VCaP (cell line): ENCODE data around the gene SYTL1.

ENCODE experiments used
- H3K27ac ChIP-seq: fragments of 450-650 bp; 2 replicates; pipeline ENCODE4 v1.5.1; 2017
- CTCF ChIP-seq: fragments of 450-650 bp; conservative IDR thresholded peaks from 2 replicates; pipeline ENCODE4 v1.5.1; 2017; ENCODE audit warnings: mild to moderate bottlenecking, moderate library complexity

The SYTL1 gene

GRCh38 chr1:27361044-27361402, 19.2 kb downstream of the SYTL1 start:
- no peak for TF ChIP-seq CTCF

DNA sequence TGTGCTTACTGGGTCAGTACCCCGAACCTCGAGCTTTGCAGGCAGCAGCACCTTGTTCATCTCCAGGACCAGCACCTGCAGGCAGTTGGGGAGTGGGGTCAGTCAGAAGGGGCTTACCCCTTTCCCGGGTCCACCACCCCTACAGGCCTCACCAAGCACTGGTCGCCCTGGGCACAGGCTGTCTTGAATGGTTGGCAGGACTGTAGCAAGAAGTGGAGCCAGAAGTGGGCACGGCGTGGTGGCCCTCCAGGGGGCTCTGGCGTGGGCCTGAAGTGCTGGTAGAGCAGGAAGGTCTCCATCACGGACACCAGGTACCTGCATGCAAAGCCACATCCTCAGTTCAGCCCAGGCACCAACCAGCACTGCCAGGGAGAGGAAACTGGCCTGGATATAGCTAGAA, 19.7 kb downstream of the SYTL1 start:
- no peak overlapping the region for H3K27ac ChIP-seq
- no peak for TF ChIP-seq CTCF

More at GRCh38 chr1:27361044-27361402, 19.2 kb downstream of the SYTL1 start:
- no peak overlapping the region for H3K27ac ChIP-seq

DNA sequence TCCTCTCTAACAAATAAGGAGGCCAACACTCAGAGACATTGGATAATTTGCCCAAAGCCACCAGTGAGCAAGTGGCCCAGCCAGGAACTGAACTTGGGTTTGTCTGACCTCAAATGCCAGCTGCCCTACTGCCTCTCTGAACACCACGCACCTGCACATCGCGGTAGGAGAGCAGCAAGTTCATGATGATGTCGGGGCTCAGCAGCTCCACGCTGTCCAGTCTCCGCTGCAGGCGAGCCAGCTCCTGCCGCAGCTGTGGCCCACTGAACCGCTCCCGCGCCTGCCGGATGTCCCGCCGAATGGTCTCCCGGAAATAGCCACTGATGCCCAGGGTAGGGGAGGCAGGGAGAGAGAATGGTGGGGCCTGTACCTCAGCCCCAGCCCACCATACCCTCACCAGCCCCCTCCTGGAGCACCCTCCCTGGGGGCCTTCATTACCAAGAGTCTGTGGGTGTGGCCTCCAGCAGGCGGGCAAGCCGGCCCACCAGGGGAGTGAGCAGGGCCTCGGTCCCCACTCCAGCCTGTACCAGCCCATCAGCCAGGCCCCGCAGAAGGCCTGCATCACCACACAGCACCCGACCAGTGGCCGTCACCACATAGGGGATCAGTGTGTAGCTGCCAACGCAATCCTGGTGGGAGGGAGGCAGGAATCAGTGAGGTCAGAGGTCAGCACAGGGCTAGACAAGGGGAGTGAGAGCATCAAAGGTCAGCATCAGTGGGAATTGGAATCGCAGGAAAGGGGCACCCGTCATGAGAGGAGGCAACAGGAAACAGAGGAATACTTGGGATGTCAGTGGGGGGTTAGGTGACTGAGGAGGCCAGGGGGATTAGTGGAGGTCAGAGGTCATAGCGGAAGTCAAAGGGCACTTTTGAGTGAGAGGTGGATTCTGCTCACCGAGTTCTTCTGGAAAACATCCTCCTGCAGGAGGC, 22.2 kb downstream of the SYTL1 start:
- peak overlapping the region; percentile 86 for H3K27ac ChIP-seq
- TF ChIP-seq CTCF = no peak

- H3K27ac ChIP-seq = peak overlapping the region; percentile 86
These were observed 23.0 kb downstream of the SYTL1 start for GRCh38 chr1:27364696-27365371.

DNA sequence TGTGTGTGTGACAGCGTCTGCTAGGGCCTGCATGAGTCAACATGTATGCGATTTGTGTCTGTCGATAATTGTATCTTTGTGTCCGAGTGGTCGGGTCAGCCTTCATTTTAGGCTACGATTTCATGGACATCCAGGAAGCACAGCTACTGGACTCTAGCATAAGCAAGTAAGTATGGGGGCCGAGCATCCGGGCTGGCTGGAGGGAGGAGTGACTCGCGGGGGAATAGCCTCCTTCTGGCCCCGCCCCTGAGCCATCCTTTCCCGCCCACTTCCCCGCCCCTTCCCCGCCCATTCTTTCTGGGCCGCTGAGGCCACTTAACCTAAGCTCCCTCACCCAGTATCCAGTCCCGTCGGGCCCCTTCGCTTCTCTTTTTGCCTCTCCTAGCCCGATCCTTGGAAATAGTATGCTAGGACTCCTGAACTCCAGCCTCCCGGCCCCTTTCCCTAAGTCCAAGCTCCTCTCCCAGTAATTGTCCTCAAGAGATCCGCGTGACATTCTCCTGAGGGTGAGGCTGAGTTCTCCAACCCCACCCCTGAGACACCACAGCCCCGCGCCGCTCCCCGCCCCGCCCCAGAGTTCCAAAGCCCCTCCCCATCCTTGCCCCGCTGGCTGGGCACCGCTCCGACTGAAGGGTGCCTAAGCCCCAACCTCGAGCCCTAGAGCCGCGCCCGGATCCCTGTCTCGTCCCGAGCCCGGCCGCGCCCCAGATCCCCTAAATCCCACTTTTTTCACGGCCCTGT, 23.7 kb downstream of the SYTL1 start:
- no peak for TF ChIP-seq CTCF
- H3K27ac ChIP-seq = peak overlapping the region; percentile 86

More at GRCh38 chr1:27364696-27365371, 23.0 kb downstream of the SYTL1 start:
- TF ChIP-seq CTCF = no peak

GRCh38 chr1:27366113-27366410, 24.2 kb downstream of the SYTL1 start:
- peak overlapping the region; percentile 86 for H3K27ac ChIP-seq
- TF ChIP-seq CTCF = no peak
